ENCODE data around the gene CAMK2B.

Gene CAMK2B

DNA sequence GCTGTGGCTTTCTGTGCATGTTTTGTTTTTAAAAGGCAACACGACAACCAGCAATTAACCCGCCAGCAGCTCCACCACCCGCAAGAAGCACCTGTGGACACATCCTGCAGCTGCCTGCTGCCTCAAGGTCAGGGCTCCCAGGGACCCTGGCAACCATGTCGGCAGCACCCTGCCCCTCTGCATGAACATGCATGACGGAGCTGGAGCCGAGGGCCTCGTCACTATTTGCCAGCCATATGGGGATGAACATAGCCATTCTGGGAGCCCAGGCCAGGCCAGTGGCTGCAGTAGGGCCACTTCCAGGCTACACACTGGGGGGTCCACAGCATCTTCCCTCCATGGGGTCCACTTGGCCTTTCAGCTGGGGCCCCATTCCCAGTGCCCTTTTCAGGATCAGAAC, 52.9 kb downstream of the CAMK2B start:
- no peak for DNase-seq

DNA sequence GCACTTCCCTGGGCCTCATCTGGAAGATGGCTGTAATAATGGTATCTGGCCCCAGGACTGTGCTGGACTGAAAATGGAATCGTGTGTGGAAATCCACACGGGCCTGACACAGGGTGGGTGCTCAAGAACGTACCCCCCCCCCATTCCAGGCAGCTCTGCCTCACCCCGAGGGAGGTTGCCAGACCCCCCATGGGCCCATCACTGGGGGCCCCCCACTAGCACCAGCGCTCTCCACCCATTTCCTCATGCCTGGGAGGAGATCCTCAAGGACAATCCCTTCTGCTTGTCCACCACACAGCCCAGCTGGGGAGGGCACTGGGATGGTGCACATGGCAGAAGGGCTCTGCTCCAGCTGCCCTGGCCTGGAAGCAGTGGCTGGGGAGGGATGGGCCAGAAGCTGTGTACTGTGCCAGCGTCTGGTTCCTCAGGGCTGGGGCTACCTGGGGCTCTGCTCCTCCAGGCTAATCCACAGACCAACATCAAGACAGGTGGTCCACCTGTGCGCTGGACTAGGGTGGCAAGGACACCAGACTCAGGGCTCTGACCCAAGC, 55.4 kb downstream of the CAMK2B start:
- DNase-seq, result no peak

DNA sequence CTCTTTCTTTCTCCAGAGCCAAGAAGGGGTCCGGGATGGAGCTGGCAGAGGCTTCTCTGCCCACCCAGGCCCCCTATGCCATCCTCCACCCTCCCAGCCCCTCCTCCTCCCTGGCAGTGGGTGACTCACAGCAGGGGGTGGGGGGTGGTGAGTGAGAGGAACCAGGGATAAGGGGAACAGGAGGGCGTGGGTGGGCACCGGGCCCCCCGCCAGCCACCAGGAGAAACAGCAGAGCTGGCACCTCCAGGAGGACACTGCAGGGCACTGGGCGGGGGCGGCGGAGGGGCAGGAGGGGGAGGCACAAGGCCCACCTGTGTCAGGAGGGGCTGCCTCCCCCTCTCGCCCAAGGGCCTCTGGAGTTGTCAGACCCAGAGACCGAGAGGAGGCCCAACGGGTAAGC, 56.0 kb downstream of the CAMK2B start:
- DNase-seq, result no peak

GRCh38 chr7:44268671-44269070, 56.7 kb downstream of the CAMK2B start:
- DNase-seq, result no peak

- DNase-seq, result no peak
Measured at GRCh38 chr7:44267719-44268421, 57.5 kb downstream of the CAMK2B start.

DNA sequence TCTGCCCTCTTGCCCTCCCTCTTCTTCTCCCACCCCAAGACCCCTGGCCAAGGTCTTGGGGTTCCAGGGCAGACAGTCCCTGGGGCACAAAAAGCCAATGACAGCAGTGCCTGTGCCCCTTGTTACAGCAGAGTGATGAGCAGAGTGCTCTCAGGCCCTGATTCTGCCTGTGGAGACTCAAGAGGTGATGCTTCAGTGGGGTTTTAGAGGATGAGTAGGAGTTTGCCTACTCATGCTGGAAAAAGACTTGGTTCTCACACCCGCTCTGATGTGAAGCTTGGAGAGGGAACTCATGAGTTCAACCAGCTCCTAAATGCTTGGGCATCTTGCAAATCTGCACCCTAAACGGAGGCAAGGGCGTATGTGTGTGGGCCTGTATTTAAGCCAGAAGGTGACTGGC, 58.2 kb downstream of the CAMK2B start:
- DNase-seq, result no peak

DNA sequence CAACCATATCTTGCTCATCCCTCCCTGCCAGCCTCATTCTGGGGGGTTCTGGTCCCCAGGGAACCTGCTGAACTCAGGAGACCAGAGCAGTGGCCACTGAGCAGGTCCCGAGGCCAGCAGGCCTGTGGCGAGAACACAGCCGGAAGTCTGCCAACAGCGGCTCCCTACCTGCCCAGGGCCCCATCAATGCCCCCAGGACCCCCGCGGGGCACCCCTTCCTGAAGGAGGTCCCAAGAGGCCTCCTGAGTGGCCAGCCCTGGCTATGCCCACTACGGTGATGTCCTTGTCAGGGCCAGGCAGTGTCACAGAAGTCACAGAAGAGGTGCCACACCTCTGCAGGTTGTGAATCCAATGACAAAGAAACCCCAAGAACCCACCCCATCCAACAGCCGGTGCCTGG, 58.9 kb downstream of the CAMK2B start:
- no peak for DNase-seq

DNA sequence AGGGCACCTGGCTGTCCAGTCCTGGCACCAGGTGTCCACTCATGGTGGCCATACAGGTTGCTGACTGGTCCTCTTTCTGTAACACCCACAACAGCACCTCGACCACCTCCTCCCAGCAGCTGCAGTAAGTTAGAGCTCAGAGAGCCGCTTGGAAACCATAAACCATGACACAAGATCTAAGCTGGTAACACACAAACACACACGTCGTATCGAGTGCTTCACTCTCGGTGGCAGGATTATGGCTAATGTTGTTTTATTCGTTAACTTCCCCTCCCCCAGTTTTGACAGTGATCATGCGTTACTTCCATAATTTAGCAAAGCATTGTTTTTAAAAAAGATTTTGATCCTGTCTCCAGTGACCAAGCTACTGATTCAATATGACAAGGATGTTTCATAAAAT, 59.7 kb downstream of the CAMK2B start:
- no peak for DNase-seq

- DNase-seq, result no peak
Measured at GRCh38 chr7:44264221-44264931, 61.0 kb downstream of the CAMK2B start.

- DNase-seq, result no peak
Measured at GRCh38 chr7:44263326-44264082, 61.9 kb downstream of the CAMK2B start.

- DNase-seq, result no peak
Measured at GRCh38 chr7:44262031-44262430, 63.4 kb downstream of the CAMK2B start.

DNA sequence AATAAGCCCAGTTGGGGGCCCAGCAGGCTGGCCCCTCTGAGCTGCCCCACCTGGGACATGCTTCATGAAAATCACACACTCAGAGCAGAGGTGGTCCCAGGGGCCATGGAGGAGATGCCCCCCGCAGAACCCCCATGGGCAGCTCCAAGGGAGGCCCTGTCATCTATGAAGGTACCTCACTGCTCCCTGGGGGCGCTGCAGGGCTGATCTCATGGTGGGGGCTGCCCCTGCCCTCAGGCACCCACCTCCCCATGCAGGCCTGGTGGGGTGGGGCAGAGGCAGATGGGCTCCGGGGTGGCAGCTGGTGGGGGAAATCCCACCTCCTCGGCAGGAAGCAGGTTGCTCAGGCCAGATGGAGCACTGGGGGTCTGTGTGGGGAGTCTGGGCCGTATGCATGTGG, 64.2 kb downstream of the CAMK2B start:
- DNase-seq, result no peak

DNA sequence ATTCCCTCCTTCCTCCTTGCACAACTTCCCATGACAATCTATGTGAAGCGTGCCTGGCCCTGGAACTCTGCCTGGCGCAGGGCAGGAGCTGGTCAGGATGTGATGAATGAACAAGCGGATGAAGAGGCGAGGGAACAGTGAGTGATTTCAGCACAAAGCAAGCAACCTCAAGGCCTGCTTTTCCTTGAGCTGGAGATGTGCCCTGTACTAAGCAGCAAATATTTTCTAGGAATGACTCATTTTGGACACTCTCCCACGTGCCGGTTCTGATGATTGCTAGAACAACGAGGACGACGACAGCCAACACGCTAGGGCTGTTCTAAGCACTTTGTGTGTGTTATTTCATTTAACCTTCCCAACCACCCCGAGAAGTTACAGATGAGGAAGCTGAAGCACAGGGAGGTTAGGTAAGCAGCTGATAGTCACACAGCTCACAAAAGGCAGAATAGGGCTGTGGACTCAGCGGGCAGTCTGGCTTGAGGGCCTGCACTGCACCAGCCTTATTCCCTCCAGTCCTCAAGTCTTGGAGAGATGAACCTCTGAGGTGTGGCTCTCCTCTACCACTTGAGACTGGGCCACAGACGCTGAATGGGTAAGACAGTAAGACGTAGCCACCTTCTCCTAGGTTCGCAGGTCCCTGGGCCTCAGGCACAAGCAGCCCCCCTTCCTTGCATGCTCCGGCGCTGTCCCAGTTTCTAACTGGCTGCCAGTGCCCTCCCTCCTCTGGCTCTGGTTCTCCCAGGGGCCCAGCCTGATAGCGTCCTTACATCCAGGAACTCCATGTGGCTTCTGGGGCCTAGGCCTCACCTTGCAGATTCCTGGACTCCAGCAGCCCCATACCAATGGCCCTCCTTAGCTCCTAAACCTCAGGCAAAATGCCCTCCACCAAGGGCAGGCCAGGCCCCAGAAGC, 65.6 kb downstream of the CAMK2B start:
- peak; percentile 61 for DNase-seq

GRCh38 chr7:44258865-44259546, 66.4 kb downstream of the CAMK2B start:
- DNase-seq, result no peak

GRCh38 chr7:44258423-44258760, 67.0 kb downstream of the CAMK2B start:
- no peak for DNase-seq

- peak; percentile 91 for DNase-seq
Measured at GRCh38 chr7:44257618-44258422, 67.6 kb downstream of the CAMK2B start.

- DNase-seq, result no peak
Measured at GRCh38 chr7:44257213-44257612, 68.2 kb downstream of the CAMK2B start.

DNA sequence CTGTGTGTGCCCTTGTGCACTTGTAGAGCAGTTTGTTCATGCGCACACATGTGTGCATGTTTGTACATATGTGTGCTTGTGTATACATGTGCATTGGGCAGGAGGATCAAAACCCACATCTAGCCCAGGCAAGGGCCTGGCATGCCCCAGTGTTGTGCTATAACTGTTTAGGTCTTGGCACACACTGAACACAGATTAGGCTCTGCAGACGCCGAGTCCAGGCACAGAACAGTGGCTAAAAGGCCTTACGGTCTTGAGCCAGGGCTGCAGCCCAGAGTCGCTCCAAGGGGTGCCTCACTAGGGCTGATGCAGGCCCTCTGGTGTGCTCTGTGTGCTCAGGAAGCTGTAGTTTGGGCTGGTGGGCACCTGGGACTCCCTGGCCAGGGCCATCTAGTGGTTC, 68.9 kb downstream of the CAMK2B start:
- no peak for DNase-seq

DNA sequence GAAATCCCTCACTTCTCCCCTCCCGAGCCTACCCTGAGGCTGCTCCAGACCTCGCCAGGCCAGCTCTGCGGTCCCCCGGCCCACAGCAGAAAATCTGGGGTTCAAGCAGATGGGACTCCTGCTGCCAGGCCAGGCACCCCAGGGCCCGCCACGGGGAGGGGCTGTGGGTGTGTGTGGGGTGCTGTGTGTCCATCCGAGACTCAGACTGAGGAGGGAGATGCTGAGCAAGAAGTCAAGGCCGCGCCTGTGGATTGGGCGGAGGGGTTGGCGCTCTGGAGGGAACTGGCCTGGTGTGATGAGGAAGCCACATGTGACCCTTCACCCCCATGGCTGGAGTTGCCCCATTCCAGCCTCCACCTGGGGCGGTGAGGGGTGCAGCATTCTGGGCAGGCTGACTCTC, 73.5 kb downstream of the CAMK2B start:
- no peak for DNase-seq

- DNase-seq, result no peak
Measured at GRCh38 chr7:44251269-44251668, 74.1 kb downstream of the CAMK2B start.

- DNase-seq, result no peak
Measured at GRCh38 chr7:44249639-44250234, 75.7 kb downstream of the CAMK2B start.
